ENCODE measurements around the gene ASB18. TPM values are rescaled to one million over a fixed set of nuclear protein-coding genes. Genes with fewer than 3 reads are reported as not detected.

The ASB18 gene
- total and polyA plus RNA-seq, 10 of the 15 experiments (the other 5 are each of a cell fraction or from before 2014, with no cell fraction given) = not detected

DNA sequence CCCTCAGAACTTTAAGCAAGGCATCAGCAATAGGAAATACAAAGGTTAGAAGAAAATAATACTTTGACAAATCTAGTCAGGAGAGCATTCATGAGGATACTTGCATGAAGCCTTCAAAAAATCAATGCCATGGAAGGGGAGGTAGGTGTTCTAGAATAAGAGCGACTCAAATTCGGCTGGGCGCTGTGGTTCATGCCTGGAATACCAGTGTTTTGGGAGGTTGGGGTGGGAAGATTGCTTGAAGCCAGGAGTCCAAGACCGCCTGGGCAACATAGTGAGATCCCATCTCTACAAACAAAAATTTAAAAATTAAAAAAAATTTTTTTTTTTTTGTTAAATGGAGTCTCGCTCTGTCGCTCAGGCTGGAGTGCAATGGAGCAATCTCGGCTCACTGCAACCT is 117.8 kb downstream of the ASB18 start:
- intact Hi-C loops (cut with micrococcal nuclease; ENCODE audit: unreplicated experiment) (no loop called here), in situ Hi-C loops (cut with MboI) (no loop called here)
- ATAC-seq (no peak), FAIRE-seq (no peak), DNase-seq (ENCODE audit: low read depth, low spot score) (no peak)
- BruUV-seq (replicated peaks) = no TSS peak
- SMC1A ChIA-PET (ENCODE audit: uncharacterized antibody, unreplicated experiment) = no interaction called here
- Histone ChIP-seq H3K4me2 (ENCODE audit: control insufficient read depth, insufficient read depth) (no peak overlapping the region), H3K79me2 (ENCODE audit: control insufficient read depth, insufficient read depth, low read length) (no peaks in the 10 kb centered on the region), H3K4me1 (ENCODE audit: control insufficient read depth, insufficient read depth, low read length) (no peaks in the 10 kb centered on the region), H4K20me1 (ENCODE audit: control insufficient read depth, insufficient read depth) (no peaks in the 10 kb centered on the region), H3K36me3 (ENCODE audit: control insufficient read depth in 2 of 2, insufficient read depth in 2 of 2, low read length in 1 of 2) (no peaks in the 10 kb centered on the region), H3K4me3 (no peak overlapping the region), H3K9ac (ENCODE audit: control insufficient read depth, insufficient read depth, low read length) (no peak overlapping the region), H3K27ac (ENCODE audit: control insufficient read depth, insufficient read depth) (no peak overlapping the region), H3K9me3 (replicated peaks; ENCODE audit: control insufficient read depth, insufficient read depth, low read length) (no peaks in the 10 kb centered on the region), H3K27me3 (replicated peaks in 1 of 2; ENCODE audit: control insufficient read depth in 2 of 2, insufficient read depth in 2 of 2, low read length in 1 of 2) (no peaks in the 10 kb centered on the region), H2AFZ (ENCODE audit: control insufficient read depth, low read depth, low read length) (no peak overlapping the region)
- RAD21 ChIA-PET (ENCODE audit: unreplicated experiment) = no interaction called here
- POLR2A ChIA-PET = no interaction called here
- TF ChIP-seq CHD4 (IDR thresholded peaks at IDR 0.05) (no peak), CBX3 (IDR thresholded peaks at IDR 0.05; ENCODE audit: borderline replicate concordance, low read depth) (no peak), RCOR1 (conservative IDR thresholded peaks at IDR 0.05; ENCODE audit: low read depth, low read length) (no peak), TCF3 (IDR thresholded peaks at IDR 0.05; ENCODE audit: borderline replicate concordance, insufficient read depth, low read depth, low read length) (no peak)
- CTCF ChIA-PET = no interaction called here
- WGBS (ENCODE audit: insufficient coverage, insufficient replicate concordance, low lambda C conversion rate, missing lambda C conversion rate) = 51% methylated on average over 7 of the region's 7 CpGs

GRCh38 chr2:236143811-236144210 is 120.4 kb downstream of the ASB18 start:
- no peaks in the 10 kb centered on the region for H3K79me2 ChIP-seq (ENCODE audit: control insufficient read depth, insufficient read depth, low read length)
- no TSS peak for BruUV-seq (replicated peaks)
- intact Hi-C loops (cut with micrococcal nuclease; ENCODE audit: unreplicated experiment) = no loop called here
- no peaks in the 10 kb centered on the region for H3K36me3 ChIP-seq (ENCODE audit: control insufficient read depth in 2 of 2, insufficient read depth in 2 of 2, low read length in 1 of 2)
- H3K4me3 ChIP-seq = no peak overlapping the region
- no peak overlapping the region for H3K27ac ChIP-seq (ENCODE audit: control insufficient read depth, insufficient read depth)
- no peaks in the 10 kb centered on the region for H3K4me1 ChIP-seq (ENCODE audit: control insufficient read depth, insufficient read depth, low read length)
- H3K9ac ChIP-seq (ENCODE audit: control insufficient read depth, insufficient read depth, low read length) = no peak overlapping the region
- no peak for DNase-seq (ENCODE audit: low read depth, low spot score)
- in situ Hi-C loops (cut with MboI) = no loop called here
- ChIA-PET POLR2A (no interaction called here), SMC1A (ENCODE audit: uncharacterized antibody, unreplicated experiment) (no interaction called here), CTCF (no interaction called here), RAD21 (ENCODE audit: unreplicated experiment) (no interaction called here)
- H3K9me3 ChIP-seq (replicated peaks; ENCODE audit: control insufficient read depth, insufficient read depth, low read length) = no peaks in the 10 kb centered on the region
- no peak for FAIRE-seq
- 44% methylated on average over 10 of the region's 10 CpGs for WGBS (ENCODE audit: insufficient coverage, insufficient replicate concordance, low lambda C conversion rate, missing lambda C conversion rate)
- no peak overlapping the region for H2AFZ ChIP-seq (ENCODE audit: control insufficient read depth, low read depth, low read length)
- H3K4me2 ChIP-seq (ENCODE audit: control insufficient read depth, insufficient read depth) = no peak overlapping the region
- no peak for ATAC-seq
- no peaks in the 10 kb centered on the region for H4K20me1 ChIP-seq (ENCODE audit: control insufficient read depth, insufficient read depth)
- no peaks in the 10 kb centered on the region for H3K27me3 ChIP-seq (replicated peaks in 1 of 2; ENCODE audit: control insufficient read depth in 2 of 2, insufficient read depth in 2 of 2, low read length in 1 of 2)
- TF ChIP-seq TCF7 (IDR thresholded peaks at IDR 0.05; ENCODE audit: borderline replicate concordance) (no peak), HDGF (IDR thresholded peaks at IDR 0.05) (no peak), SMC3 (IDR thresholded peaks at IDR 0.05; ENCODE audit: borderline replicate concordance, low read length) (no peak), NFYB (IDR thresholded peaks at IDR 0.05; ENCODE audit: insufficient read depth, low read depth, low read length) (no peak), MEF2B (IDR thresholded peaks at IDR 0.05; ENCODE audit: partially characterized antibody, poor library complexity, severe bottlenecking) (no peak), POU2F2 (IDR thresholded peaks at IDR 0.05; ENCODE audit: borderline replicate concordance, low read depth, low read length) (no peak), ZBED1 (IDR thresholded peaks at IDR 0.05; ENCODE audit: borderline replicate concordance) (no peak), ESRRA (IDR thresholded peaks at IDR 0.05; ENCODE audit: low read length) (no peak), CHD2 (IDR thresholded peaks at IDR 0.05; ENCODE audit: borderline replicate concordance, low read depth, low read length) (no peak), SMAD1 (IDR thresholded peaks at IDR 0.05; ENCODE audit: low read depth, partially characterized antibody) (no peak), DPF2 (IDR thresholded peaks at IDR 0.05) (no peak), PAX8 (IDR thresholded peaks at IDR 0.05) (no peak), ZBTB33 (IDR thresholded peaks at IDR 0.05) (no peak), ZNF24 (IDR thresholded peaks at IDR 0.05) (no peak), ZNF274 (IDR thresholded peaks at IDR 0.05; ENCODE audit: insufficient read depth, insufficient read length) (no peak)

Data from GM12878 (cell line).